Neural cell (in vitro differentiated cells): Measurements from ENCODE around the gene APIP. TPM values are rescaled to one million over a fixed set of nuclear protein-coding genes. Genes with fewer than 3 reads are reported as not detected.
"Not testable (repeated sequence)": the region's sequence is repeated elsewhere in the genome, so short reads cannot be mapped to it uniquely, and the experiment has no call there.

Source experiments
- H2AFZ ChIP-seq: fragments of 200-600, 300-800 bp; sonication (generic), shearing (Covaris generic); 2 replicates; pipeline ENCODE4 v1.6.0; 2014; ENCODE audit warnings: low read depth, mild to moderate bottlenecking, antibody characterized with exemption, low read length, moderate library complexity
- H3F3A ChIP-seq: fragments of 200-600 bp; shearing (Covaris generic); 2 replicates; pipeline ENCODE4 v1.6.1; 2016; ENCODE audit warnings: mild to moderate bottlenecking, moderate library complexity, mixed read lengths, antibody characterized with exemption, low read length; ENCODE audit not compliant: insufficient read depth, poor library complexity, severe bottlenecking
- H3K27ac ChIP-seq: fragments of 200-600, 300-800 bp; sonication (generic), shearing (Covaris generic); 2 replicates; pipeline ENCODE4 v1.5.1; 2014; ENCODE audit warnings: mild to moderate bottlenecking, low read length, moderate library complexity
- H3K27me3 ChIP-seq: fragments of 300-800, 200-600 bp; sonication (generic), shearing (Covaris generic); 2 replicates; pipeline ENCODE4 v1.6.0; 2014; ENCODE audit warnings: mild to moderate bottlenecking, low read depth, low read length, moderate library complexity; ENCODE audit not compliant: insufficient read depth
- H3K36me3 ChIP-seq: fragments of 300-800, 200-600 bp; sonication (generic), shearing (Covaris generic); 2 replicates; pipeline ENCODE4 v1.5.1; 2014; ENCODE audit warnings: mild to moderate bottlenecking, antibody characterized with exemption, low read length, moderate library complexity; ENCODE audit not compliant: insufficient read depth
- H3K4me2 ChIP-seq: fragments of 300-800, 200-600 bp; sonication (generic), shearing (Covaris generic); 2 replicates; pipeline ENCODE4 v1.6.0; 2014; ENCODE audit warnings: mild to moderate bottlenecking, low read length
- H3K4me3 ChIP-seq: fragments of 300-800, 200-600 bp; sonication (generic), shearing (Covaris generic); 2 replicates; pipeline ENCODE4 v1.5.1; 2014; ENCODE audit warnings: mild to moderate bottlenecking, low read length, moderate library complexity
- H3K79me2 ChIP-seq: fragments of 200-600 bp; shearing (Covaris generic); replicated peaks from 2 replicates; pipeline ENCODE4 v1.6.0; 2014; ENCODE audit warnings: mild to moderate bottlenecking, low read length, moderate library complexity; ENCODE audit not compliant: insufficient read depth
- H3K9ac ChIP-seq: fragments of 300-800, 200-600 bp; sonication (generic), shearing (Covaris generic); 2 replicates; pipeline ENCODE4 v1.6.1; 2016; ENCODE audit warnings: mild to moderate bottlenecking, low read length, mixed read lengths
- H3K9me2 ChIP-seq: fragments of 200-600 bp; shearing (Covaris generic); 2 replicates; pipeline ENCODE4 v1.6.1; 2016; ENCODE audit warnings: mild to moderate bottlenecking, low read length, mixed read lengths; ENCODE audit not compliant: insufficient read depth
- H3K9me3 ChIP-seq: fragments of 200-600, 300-800 bp; sonication (generic), shearing (Covaris generic); 2 replicates; pipeline ENCODE4 v1.6.1; 2016; ENCODE audit warnings: mild to moderate bottlenecking, mixed run types, low read length, moderate library complexity, mixed read lengths
- H4K20me1 ChIP-seq: fragments of 200-600 bp; shearing (Covaris generic); 2 replicates; pipeline ENCODE4 v1.6.1; 2016; ENCODE audit warnings: mild to moderate bottlenecking, mixed run types; ENCODE audit not compliant: insufficient read depth
- EP300 ChIP-seq: fragments of 450-650 bp; conservative IDR thresholded peaks from 2 replicates; pipeline ENCODE4 v1.6.1; 2014; ENCODE audit warnings: antibody characterized with exemption, mild to moderate bottlenecking, moderate library complexity; ENCODE audit not compliant: poor library complexity, severe bottlenecking
- EZH2 ChIP-seq: fragments of 200-600, 300-800 bp; shearing (Covaris generic), sonication (generic); IDR thresholded peaks from 2 replicates; pipeline ENCODE4 v1.6.1; 2014; ENCODE audit warnings: antibody characterized with exemption, low read length, borderline replicate concordance, mild to moderate bottlenecking; ENCODE audit not compliant: insufficient read depth, poor library complexity, severe bottlenecking
- MXI1 ChIP-seq: fragments of 450-650 bp; conservative IDR thresholded peaks from 2 replicates; pipeline ENCODE4 v1.6.1; 2014; ENCODE audit warnings: antibody characterized with exemption, mild to moderate bottlenecking; ENCODE audit not compliant: poor library complexity, severe bottlenecking
- POLR2AphosphoS5 ChIP-seq: IDR thresholded peaks from 2 replicates; pipeline ENCODE4 v1.6.1; 2012
- RAD21 ChIP-seq: fragments of 450-650 bp; conservative IDR thresholded peaks from 2 replicates; pipeline ENCODE4 v1.6.1; 2014; ENCODE audit warnings: antibody characterized with exemption, mild to moderate bottlenecking, moderate library complexity
- SMC3 ChIP-seq: fragments of 450-650 bp; conservative IDR thresholded peaks from 2 replicates; pipeline ENCODE4 v1.6.1; 2014; ENCODE audit warnings: antibody characterized with exemption, mild to moderate bottlenecking, moderate library complexity; ENCODE audit not compliant: poor library complexity
- TAF1 ChIP-seq: IDR thresholded peaks from 2 replicates; pipeline ENCODE4 v1.6.1; 2012; ENCODE audit warnings: low read depth
- polyA plus RNA-seq: library from polyadenylated mRNA; depleted of rRNA; stranded (reverse); fragments of >200 nt; gene quantifications from 2 replicates; pipeline ENCODE4 v1.2.3, GENCODE V29; 2014
- TF ChIP-seq, protein P1 (sequence below): fragments of 450-650 bp; IDR thresholded peaks from 2 replicates; pipeline ENCODE4 v1.5.1; 2014; ENCODE audit warnings: antibody characterized with exemption, mild to moderate bottlenecking, moderate library complexity; ENCODE audit not compliant: poor library complexity, severe bottlenecking
- TF ChIP-seq, protein P2 (sequence below): IDR thresholded peaks from 2 replicates; pipeline ENCODE4 v1.6.1; 2012; ENCODE audit warnings: borderline replicate concordance

Gene APIP
- polyA plus RNA-seq, 1 donor from 2014 or later = 45.9 TPM

DNA sequence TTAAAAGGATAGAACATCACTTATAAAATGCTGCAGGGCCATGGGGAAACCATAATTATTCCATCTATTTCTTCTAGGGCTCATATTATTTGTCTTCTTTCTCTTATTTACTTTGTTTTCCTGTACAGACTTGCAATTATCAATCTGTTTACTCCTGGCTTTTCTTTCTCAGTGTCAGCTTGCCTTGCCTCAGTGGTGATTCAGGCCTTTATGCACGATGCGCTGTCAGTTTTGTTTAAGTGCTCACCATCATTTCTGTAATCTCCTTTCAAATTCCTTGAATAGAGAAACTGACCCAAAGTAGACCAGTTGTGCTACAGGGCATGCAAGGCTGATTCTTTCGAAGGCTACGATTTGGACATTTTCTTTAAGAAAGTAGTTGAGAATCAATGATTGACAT is 5.0 kb upstream of the APIP start:
- Histone ChIP-seq H3K27ac (peak overlapping the region; percentile 46), H3K9me3 (no peaks in the 10 kb centered on the region), H4K20me1 (no peaks in the 10 kb centered on the region), H3K4me2 (no peak overlapping the region), H3K79me2 (peaks cover 62% of the 10 kb centered on the region), H3K9me2 (no peaks in the 10 kb centered on the region), H3F3A (no peaks in the 10 kb centered on the region), H3K27me3 (no peaks in the 10 kb centered on the region), H2AFZ (no peak overlapping the region), H3K4me3 (peak overlapping the region; percentile 19), H3K9ac (no peak overlapping the region), H3K36me3 (no peaks in the 10 kb centered on the region)
- TF ChIP-seq EZH2 (no peak), EP300 (no peak)

DNA sequence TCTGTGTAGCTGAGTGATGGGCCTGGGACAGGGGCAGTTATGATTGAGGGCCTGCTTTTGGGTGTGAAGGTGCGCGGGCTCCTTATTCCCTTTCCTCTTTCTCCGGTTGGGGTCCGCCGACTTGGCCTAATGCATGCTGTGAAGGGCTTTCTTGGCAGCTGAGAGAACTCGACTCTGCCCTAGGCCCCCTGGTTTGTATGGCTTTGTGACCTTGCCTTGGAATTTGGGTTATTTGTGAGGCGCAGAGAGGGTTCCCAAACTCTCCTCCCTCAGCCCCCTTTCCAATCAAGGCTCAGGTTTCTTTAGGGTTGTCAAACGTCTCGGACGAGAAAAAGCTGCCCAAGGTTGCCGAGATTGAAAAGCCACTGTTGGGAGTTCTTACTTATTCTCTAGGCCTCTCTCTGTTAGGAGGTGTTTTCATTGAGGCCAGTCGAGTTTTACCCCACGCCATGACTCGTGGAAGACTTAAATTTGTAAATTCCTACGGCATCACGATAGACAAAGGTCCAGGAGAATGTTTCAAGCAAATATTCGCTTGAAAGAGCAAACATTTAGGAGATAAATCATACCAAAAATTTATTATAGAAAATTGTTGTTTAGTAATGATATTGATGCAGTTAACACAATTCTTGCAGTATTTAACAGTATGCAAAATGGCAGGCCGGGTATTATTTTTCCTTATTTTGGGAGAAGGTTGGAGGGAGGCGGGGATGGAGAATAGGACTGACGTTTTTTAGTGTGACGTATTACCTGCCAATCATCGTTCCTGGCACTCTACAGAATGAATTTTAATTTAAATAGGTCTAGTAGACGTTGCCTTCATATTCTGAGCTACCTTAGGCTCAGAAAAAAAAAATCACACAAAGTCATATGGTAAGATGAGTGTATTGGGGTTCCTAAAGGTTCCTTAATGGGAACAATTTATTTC is 928 bp upstream of the APIP start:
- no peaks in the 10 kb centered on the region for H4K20me1 ChIP-seq
- H3K9me2 ChIP-seq = no peaks in the 10 kb centered on the region
- H3K79me2 ChIP-seq = peaks cover 53% of the 10 kb centered on the region
- no peaks in the 10 kb centered on the region for H3F3A ChIP-seq
- TF ChIP-seq EP300 (no peak), MXI1 (no peak)
- TF ChIP-seq, protein P1, sequence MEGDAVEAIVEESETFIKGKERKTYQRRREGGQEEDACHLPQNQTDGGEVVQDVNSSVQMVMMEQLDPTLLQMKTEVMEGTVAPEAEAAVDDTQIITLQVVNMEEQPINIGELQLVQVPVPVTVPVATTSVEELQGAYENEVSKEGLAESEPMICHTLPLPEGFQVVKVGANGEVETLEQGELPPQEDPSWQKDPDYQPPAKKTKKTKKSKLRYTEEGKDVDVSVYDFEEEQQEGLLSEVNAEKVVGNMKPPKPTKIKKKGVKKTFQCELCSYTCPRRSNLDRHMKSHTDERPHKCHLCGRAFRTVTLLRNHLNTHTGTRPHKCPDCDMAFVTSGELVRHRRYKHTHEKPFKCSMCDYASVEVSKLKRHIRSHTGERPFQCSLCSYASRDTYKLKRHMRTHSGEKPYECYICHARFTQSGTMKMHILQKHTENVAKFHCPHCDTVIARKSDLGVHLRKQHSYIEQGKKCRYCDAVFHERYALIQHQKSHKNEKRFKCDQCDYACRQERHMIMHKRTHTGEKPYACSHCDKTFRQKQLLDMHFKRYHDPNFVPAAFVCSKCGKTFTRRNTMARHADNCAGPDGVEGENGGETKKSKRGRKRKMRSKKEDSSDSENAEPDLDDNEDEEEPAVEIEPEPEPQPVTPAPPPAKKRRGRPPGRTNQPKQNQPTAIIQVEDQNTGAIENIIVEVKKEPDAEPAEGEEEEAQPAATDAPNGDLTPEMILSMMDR = no peak
- peak overlapping the region; percentile 71 for H3K4me2 ChIP-seq
- H3K9me3 ChIP-seq = no peaks in the 10 kb centered on the region
- peak overlapping the region; percentile 81 for H2AFZ ChIP-seq
- no peaks in the 10 kb centered on the region for H3K27me3 ChIP-seq
- H3K4me3 ChIP-seq = peak overlapping the region; percentile 92
- peak overlapping the region; percentile 95 for H3K9ac ChIP-seq
- H3K27ac ChIP-seq = peak overlapping the region; percentile 94
- no peaks in the 10 kb centered on the region for H3K36me3 ChIP-seq

DNA sequence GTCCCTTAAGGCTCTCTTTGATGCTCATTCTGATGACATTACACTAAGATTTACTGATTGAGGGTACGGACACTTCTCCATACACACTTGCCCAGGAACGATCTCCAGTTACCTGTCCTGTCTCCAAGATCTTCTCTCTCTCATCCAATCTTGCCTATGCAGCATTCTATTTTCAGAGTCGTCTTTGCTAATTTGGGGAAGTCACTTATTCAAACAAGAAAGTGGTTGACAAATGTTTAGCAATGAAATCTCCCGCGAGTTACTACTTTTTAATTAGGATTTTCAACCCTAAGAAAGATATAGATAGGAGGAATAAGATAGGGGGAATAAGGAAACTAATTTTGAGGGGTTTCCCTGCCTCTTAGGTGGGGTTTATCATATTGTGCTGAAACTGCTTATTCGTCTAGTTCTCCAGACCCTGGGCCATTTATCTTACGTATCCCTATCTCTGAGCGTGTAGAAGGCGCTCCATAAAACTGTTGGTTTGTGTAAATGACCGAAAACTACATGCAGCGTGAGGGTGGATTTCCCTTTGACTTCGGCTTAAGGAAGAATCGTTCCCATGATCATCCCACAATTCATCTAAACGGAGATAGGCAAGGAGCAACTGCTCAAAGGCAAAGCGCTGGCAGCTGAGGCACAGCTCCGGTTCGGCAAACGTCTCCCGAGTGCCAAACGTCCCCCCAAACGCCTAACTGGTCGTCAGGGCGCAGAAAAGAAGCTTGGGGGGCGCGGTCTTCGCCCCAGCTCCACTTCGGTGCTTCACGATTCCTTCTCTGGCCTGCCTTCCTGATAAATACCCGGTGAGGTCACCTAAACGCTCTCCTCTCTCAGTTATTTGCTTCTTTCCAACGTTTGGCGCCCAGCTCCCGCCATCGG is 804 bp downstream of the APIP start:
- TF ChIP-seq, protein P1 = no peak
- TF ChIP-seq POLR2AphosphoS5 (peak; percentile 65), SMC3 (no peak), MXI1 (no peak), EZH2 (no peak), EP300 (no peak), TAF1 (no peak), RAD21 (no peak)
- TF ChIP-seq, protein P2, sequence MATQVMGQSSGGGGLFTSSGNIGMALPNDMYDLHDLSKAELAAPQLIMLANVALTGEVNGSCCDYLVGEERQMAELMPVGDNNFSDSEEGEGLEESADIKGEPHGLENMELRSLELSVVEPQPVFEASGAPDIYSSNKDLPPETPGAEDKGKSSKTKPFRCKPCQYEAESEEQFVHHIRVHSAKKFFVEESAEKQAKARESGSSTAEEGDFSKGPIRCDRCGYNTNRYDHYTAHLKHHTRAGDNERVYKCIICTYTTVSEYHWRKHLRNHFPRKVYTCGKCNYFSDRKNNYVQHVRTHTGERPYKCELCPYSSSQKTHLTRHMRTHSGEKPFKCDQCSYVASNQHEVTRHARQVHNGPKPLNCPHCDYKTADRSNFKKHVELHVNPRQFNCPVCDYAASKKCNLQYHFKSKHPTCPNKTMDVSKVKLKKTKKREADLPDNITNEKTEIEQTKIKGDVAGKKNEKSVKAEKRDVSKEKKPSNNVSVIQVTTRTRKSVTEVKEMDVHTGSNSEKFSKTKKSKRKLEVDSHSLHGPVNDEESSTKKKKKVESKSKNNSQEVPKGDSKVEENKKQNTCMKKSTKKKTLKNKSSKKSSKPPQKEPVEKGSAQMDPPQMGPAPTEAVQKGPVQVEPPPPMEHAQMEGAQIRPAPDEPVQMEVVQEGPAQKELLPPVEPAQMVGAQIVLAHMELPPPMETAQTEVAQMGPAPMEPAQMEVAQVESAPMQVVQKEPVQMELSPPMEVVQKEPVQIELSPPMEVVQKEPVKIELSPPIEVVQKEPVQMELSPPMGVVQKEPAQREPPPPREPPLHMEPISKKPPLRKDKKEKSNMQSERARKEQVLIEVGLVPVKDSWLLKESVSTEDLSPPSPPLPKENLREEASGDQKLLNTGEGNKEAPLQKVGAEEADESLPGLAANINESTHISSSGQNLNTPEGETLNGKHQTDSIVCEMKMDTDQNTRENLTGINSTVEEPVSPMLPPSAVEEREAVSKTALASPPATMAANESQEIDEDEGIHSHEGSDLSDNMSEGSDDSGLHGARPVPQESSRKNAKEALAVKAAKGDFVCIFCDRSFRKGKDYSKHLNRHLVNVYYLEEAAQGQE = peak; percentile 72
- Histone ChIP-seq H3K36me3 (no peaks in the 10 kb centered on the region), H3K9ac (peak overlapping the region; percentile 95), H3K9me3 (no peaks in the 10 kb centered on the region), H4K20me1 (no peaks in the 10 kb centered on the region), H3K4me3 (peak overlapping the region; percentile 92), H3K27me3 (no peaks in the 10 kb centered on the region), H3K79me2 (peaks cover 49% of the 10 kb centered on the region), H3K9me2 (no peaks in the 10 kb centered on the region), H3K4me2 (peak overlapping the region; percentile 71), H3K27ac (peak overlapping the region; percentile 94), H2AFZ (peak overlapping the region; percentile 91), H3F3A (no peaks in the 10 kb centered on the region)

DNA sequence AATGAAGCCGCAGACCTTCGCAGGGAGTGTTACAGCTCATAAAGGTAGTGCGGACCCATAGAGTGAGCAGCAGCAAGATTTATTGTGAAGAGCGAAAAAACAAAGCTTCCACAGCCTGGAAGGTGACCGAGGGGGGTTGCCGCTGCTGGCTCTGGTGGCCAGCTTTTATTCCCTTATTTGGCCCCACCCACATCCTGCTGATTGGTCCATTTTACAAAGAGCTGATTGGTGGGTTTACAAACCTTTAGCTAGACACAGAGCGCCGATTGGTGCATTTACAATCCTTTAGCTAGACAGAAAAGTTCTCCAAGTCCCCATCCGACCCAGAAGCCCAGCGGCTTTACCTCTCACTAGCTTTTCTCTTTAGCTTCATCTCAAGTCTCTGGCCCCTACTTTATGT is 2.6 kb downstream of the APIP start:
- peaks cover 40% of the 10 kb centered on the region for H3K79me2 ChIP-seq
- not testable (repeated sequence) for H3K36me3 ChIP-seq, H3K9ac ChIP-seq, H3K27me3 ChIP-seq, H3K4me3 ChIP-seq, H2AFZ ChIP-seq, H3K9me2 ChIP-seq, H3K27ac ChIP-seq, H3F3A ChIP-seq, H4K20me1 ChIP-seq, H3K9me3 ChIP-seq, H3K4me2 ChIP-seq
